Esophagus muscularis mucosa (tissue), 4 donors: Measurements from ENCODE around the gene PTEN. TPM values are rescaled to one million over a fixed set of nuclear protein-coding genes. Genes with fewer than 3 reads are reported as not detected.
"Not testable (repeated sequence)": the region's sequence is repeated elsewhere in the genome, so short reads cannot be mapped to it uniquely, and the experiment has no call there.

Experiments used
- DNase-seq: peaks from one replicate; pipeline ENCODE4 v3.0.0-alpha.2; 2017; ENCODE audit errors: extremely low spot score
- H3K27ac ChIP-seq, 4 donors: fragments of 200-600 bp; sonication (generic); replicated peaks in 1 of 4; 1 replicate in 3 of 4; 2 replicates in 1 of 4; pipeline ENCODE4 v1.5.1; 2016 to 2019; ENCODE audit warnings: mild to moderate bottlenecking in 1 of 4
- H3K27me3 ChIP-seq, 4 donors: fragments of 200-600 bp; sonication (generic); one replicate each; pipeline versions ENCODE4 v1.5.1 to v1.6.0; 2016 to 2019
- H3K36me3 ChIP-seq, 4 donors: fragments of 200-600 bp; sonication (generic); one replicate each; pipeline ENCODE4 v1.5.1; 2016 to 2019
- H3K4me1 ChIP-seq, 4 donors: fragments of 200-600 bp; sonication (generic); one replicate each; pipeline ENCODE4 v1.5.1; 2016 to 2019
- H3K4me3 ChIP-seq, 4 donors: fragments of 200-600 bp; sonication (generic); 1 replicate in 2 of 4; 2 replicates in 2 of 4; pipeline ENCODE4 v1.5.1; 2016 to 2019; ENCODE audit warnings: mild to moderate bottlenecking in 4 of 4, moderate library complexity in 1 of 4
- H3K9me3 ChIP-seq, 4 donors: fragments of 200-600 bp; sonication (generic); 1 replicate in 3 of 4; 2 replicates in 1 of 4; pipeline ENCODE4 v1.5.1; 2016 to 2019
- EP300 ChIP-seq: sonication (generic); formaldehyde crosslinking; IDR thresholded peaks from one replicate; pipeline ENCODE4 v1.6.1; 2017; ENCODE audit warnings: antibody characterized with exemption
- POLR2A ChIP-seq: fragments of 450-650 bp; IDR thresholded peaks from one replicate; pipeline ENCODE4 v1.6.1; 2017; ENCODE audit warnings: antibody characterized with exemption, moderate library complexity, mild to moderate bottlenecking, low read depth
- POLR2AphosphoS5 ChIP-seq, 2 donors: sonication (generic); formaldehyde crosslinking; IDR thresholded peaks; one replicate each; pipeline ENCODE4 v1.6.1; 2017; ENCODE audit warnings: antibody characterized with exemption in 2 of 2
- WGBS: methylation state at CpG from one replicate; pipeline ENCODE4 v1.1.5; 2018; 5-methylcytosine and 5-hydroxymethylcytosine counted together
- intact Hi-C: fragments of 100-400 bp; cut with DNase I; formaldehyde crosslinking; loops from one replicate; pipeline ENCODE4 v1.15.1; 2023
- total RNA-seq, 4 donors: library from RNA; depleted of rRNA; stranded (reverse); fragments of >200 nt; gene quantifications; one replicate each; pipeline versions ENCODE4 v1.1.0 to v1.2.1, GENCODE V29; 2016
- TF ChIP-seq, protein P1 (sequence below), 3 experiments: fragments of 200-600 bp in 2 of 3; fragments of 450-650 bp in 1 of 3; sonication (generic) in 2 of 3; IDR thresholded peaks; one replicate each; pipeline ENCODE4 v1.5.1; 2017 to 2019; ENCODE audit warnings: antibody characterized with exemption in 3 of 3, mild to moderate bottlenecking in 2 of 3, moderate library complexity in 1 of 3

PTEN gene
- total RNA-seq, 4 donors from 2014 or later = 83.2 to 117 (median 94.3) TPM

DNA sequence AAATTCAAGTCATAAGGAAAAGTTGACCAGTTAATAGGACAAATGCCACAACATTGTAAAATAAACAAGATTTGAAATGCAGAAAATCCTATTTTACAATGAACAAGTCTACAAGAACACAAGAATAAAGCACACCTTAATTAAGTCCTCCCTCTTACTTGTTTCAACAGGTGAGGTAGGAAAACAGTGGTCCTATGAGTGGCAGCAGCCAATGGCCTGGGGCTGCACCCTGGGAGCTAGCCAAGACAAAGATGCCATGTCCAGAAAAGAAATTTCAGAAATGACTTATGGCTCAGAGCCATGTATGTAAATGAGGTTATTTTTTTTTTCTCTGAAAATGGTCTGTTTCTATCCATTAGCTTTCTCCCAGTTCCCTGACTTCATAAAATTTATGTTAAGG, 14.4 kb upstream of the PTEN start:
- Histone ChIP-seq H3K4me3 (no peak overlapping the region), H3K4me1 (peaks cover 0 to 8% (median 3%) of the 10 kb centered on the region in 4 donors), H3K27ac (no peak overlapping the region), H3K36me3 (no peaks in the 10 kb centered on the region), H3K9me3 (no peaks in the 10 kb centered on the region), H3K27me3 (no peaks in the 10 kb centered on the region)
- intact Hi-C loops = no loop called here
- DNase-seq = no peak
- TF ChIP-seq EP300 (no peak), POLR2AphosphoS5 (IDR thresholded peaks at IDR 0.05) (no peak), POLR2A (no peak)
- TF ChIP-seq, protein P1, sequence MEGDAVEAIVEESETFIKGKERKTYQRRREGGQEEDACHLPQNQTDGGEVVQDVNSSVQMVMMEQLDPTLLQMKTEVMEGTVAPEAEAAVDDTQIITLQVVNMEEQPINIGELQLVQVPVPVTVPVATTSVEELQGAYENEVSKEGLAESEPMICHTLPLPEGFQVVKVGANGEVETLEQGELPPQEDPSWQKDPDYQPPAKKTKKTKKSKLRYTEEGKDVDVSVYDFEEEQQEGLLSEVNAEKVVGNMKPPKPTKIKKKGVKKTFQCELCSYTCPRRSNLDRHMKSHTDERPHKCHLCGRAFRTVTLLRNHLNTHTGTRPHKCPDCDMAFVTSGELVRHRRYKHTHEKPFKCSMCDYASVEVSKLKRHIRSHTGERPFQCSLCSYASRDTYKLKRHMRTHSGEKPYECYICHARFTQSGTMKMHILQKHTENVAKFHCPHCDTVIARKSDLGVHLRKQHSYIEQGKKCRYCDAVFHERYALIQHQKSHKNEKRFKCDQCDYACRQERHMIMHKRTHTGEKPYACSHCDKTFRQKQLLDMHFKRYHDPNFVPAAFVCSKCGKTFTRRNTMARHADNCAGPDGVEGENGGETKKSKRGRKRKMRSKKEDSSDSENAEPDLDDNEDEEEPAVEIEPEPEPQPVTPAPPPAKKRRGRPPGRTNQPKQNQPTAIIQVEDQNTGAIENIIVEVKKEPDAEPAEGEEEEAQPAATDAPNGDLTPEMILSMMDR (IDR thresholded peaks at IDR 0.05) = no peak

GRCh38 chr10:87850742-87851205, 12.7 kb upstream of the PTEN start:
- DNase-seq = no peak
- intact Hi-C loops = loop anchor here (2.0 to 5.0 kb wide), 3 partner anchors 267 to 702 kb away; no protein-coding TSS in a partner anchor
- Histone ChIP-seq H3K4me3 (no peak overlapping the region), H3K9me3 (no peaks in the 10 kb centered on the region), H3K36me3 (no peaks in the 10 kb centered on the region), H3K27me3 (no peaks in the 10 kb centered on the region), H3K27ac (no peak overlapping the region), H3K4me1 (peaks cover 0 to 8% (median 3%) of the 10 kb centered on the region in 4 donors)
- TF ChIP-seq POLR2AphosphoS5 (IDR thresholded peaks at IDR 0.05) = no peak
- TF ChIP-seq, protein P1 (IDR thresholded peaks at IDR 0.05) = peak; percentile 69 to 83 (median 80)
- TF ChIP-seq POLR2A = no peak
- TF ChIP-seq EP300 = no peak
- WGBS = 15% methylated on average over 5 of the region's 5 CpGs

GRCh38 chr10:87852089-87852488, 11.3 kb upstream of the PTEN start:
- Histone ChIP-seq H3K4me3 (no peak overlapping the region), H3K36me3 (no peaks in the 10 kb centered on the region), H3K27ac (no peak overlapping the region), H3K9me3 (no peaks in the 10 kb centered on the region), H3K27me3 (no peaks in the 10 kb centered on the region), H3K4me1 (peaks cover 0 to 8% (median 3%) of the 10 kb centered on the region in 4 donors)
- no peak for DNase-seq
- intact Hi-C loops = loop anchor here (5.0 kb wide), 2 partner anchors 265 to 700 kb away; no protein-coding TSS in a partner anchor
- TF ChIP-seq, protein P1 (IDR thresholded peaks at IDR 0.05) = no peak
- TF ChIP-seq POLR2A (no peak), POLR2AphosphoS5 (IDR thresholded peaks at IDR 0.05) (no peak), EP300 (no peak)
- WGBS = 96% methylated on average over 1 of the region's 1 CpG

DNA sequence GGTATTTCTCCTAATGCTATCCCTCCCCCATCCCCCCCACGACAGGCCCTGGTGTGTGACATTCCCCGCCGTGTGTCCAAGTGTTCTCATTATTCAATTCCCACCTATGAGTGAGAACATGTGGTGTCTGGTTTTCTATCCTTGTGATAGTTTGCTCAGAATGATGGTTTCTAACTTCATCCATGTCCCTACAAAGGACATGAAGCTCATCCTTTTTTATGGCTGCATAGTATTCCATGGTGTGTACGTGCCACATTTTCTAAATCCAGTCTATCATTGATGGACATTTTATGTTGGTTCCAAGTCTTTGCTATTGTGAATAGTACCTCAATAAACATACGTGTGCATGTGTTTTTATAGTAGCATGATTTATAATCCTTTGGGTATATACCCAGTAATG, 8.2 kb upstream of the PTEN start:
- intact Hi-C loops, H3K4me1 ChIP-seq: not testable (repeated sequence)
- WGBS = 88% methylated on average over 5 of the region's 5 CpGs

GRCh38 chr10:87855665-87856064, 7.8 kb upstream of the PTEN start:
- 93% methylated on average over 4 of the region's 4 CpGs for WGBS

More for the DNA sequence above, 8.2 kb upstream of the PTEN start:
- not testable (repeated sequence) for DNase-seq, H3K9me3 ChIP-seq, H3K36me3 ChIP-seq, H3K4me3 ChIP-seq, H3K27ac ChIP-seq, H3K27me3 ChIP-seq

More at GRCh38 chr10:87855665-87856064, 7.8 kb upstream of the PTEN start:
- H3K36me3 ChIP-seq, H3K27me3 ChIP-seq, H3K4me3 ChIP-seq, H3K9me3 ChIP-seq, DNase-seq, H3K27ac ChIP-seq, intact Hi-C loops: not testable (repeated sequence)
- peaks cover 0 to 11% (median 6%) of the 10 kb centered on the region in 4 donors for H3K4me1 ChIP-seq
